ENCODE data around the gene DPEP2.

The DPEP2 gene

DNA sequence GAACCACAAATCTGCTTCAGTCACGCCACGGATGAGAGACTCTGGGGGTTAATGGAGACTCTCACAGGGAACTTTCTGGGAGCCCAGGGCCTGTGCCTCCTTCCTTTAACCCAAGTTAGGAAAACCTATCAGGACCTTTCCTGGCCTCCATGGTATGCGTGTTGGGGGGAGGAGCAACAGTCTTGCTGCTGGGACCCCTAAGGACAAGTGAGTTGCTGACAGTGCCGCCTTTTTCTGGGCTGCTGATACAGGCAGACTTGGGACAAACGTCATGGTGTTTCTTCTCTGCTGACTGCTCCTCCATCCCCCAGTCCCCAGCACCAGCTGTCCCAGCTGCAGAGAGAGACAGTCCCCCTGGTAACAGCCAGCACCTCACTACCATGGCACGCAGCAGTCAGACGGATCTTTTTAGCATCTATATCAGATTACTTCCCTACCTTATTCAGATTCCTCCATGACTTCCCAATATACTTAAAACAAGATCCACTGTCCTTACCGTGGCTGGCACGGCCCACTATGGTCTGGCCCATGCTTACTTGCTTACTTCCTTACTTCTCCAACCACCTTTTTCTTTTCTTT, 10.0 kb upstream of the DPEP2 start:
- no peak for TF ChIP-seq SIN3A (IDR thresholded peaks at IDR 0.05; ENCODE audit: borderline replicate concordance, insufficient read depth, low read length)
- no peak for TF ChIP-seq TAF1 (IDR thresholded peaks at IDR 0.05; ENCODE audit: borderline replicate concordance, insufficient read depth, low read length)
- no peak for TF ChIP-seq FOXP2 (optimal IDR thresholded peaks at IDR 0.05; ENCODE audit: borderline replicate concordance, extremely low read depth, extremely low read length, insufficient read depth)
- TF ChIP-seq, protein P1, sequence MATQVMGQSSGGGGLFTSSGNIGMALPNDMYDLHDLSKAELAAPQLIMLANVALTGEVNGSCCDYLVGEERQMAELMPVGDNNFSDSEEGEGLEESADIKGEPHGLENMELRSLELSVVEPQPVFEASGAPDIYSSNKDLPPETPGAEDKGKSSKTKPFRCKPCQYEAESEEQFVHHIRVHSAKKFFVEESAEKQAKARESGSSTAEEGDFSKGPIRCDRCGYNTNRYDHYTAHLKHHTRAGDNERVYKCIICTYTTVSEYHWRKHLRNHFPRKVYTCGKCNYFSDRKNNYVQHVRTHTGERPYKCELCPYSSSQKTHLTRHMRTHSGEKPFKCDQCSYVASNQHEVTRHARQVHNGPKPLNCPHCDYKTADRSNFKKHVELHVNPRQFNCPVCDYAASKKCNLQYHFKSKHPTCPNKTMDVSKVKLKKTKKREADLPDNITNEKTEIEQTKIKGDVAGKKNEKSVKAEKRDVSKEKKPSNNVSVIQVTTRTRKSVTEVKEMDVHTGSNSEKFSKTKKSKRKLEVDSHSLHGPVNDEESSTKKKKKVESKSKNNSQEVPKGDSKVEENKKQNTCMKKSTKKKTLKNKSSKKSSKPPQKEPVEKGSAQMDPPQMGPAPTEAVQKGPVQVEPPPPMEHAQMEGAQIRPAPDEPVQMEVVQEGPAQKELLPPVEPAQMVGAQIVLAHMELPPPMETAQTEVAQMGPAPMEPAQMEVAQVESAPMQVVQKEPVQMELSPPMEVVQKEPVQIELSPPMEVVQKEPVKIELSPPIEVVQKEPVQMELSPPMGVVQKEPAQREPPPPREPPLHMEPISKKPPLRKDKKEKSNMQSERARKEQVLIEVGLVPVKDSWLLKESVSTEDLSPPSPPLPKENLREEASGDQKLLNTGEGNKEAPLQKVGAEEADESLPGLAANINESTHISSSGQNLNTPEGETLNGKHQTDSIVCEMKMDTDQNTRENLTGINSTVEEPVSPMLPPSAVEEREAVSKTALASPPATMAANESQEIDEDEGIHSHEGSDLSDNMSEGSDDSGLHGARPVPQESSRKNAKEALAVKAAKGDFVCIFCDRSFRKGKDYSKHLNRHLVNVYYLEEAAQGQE (IDR thresholded peaks at IDR 0.05; ENCODE audit: insufficient read depth in 1 of 2, low read depth in 2 of 2, low read length in 2 of 2): no peak

DNA sequence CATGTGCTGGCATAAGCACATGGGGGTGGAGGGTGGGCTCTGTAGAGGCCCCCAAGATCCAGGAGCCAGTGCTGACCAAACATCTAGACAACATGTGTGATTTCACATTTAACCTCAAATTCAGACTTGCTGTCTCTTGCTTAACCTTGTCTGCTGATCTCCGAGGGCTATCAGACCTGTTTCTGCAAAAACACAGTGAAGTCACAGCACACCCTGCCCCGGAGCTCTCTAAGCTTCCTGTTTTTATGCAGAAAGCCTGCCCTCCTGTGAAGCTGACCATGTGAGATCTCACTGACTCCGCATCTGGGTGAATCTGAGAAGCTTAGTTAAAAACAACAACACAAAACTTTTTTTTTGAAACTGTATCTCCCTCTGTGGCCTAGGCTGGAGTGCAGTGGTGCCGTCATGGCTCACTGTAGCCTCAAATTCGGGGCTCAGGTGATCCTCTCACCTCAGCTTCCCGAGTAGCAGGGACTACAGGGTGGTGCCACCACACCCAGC, 6.6 kb upstream of the DPEP2 start:
- TF ChIP-seq TAF1 (IDR thresholded peaks at IDR 0.05; ENCODE audit: borderline replicate concordance, insufficient read depth, low read length) (no peak), SIN3A (IDR thresholded peaks at IDR 0.05; ENCODE audit: borderline replicate concordance, insufficient read depth, low read length) (no peak), FOXP2 (optimal IDR thresholded peaks at IDR 0.05; ENCODE audit: borderline replicate concordance, extremely low read depth, extremely low read length, insufficient read depth) (no peak), POLR2AphosphoS5 (IDR thresholded peaks at IDR 0.05; ENCODE audit: low read depth, low read length) (no peak)
- TF ChIP-seq, protein P1 (IDR thresholded peaks at IDR 0.05; ENCODE audit: insufficient read depth in 1 of 2, low read depth in 2 of 2, low read length in 2 of 2): no peak

DNA sequence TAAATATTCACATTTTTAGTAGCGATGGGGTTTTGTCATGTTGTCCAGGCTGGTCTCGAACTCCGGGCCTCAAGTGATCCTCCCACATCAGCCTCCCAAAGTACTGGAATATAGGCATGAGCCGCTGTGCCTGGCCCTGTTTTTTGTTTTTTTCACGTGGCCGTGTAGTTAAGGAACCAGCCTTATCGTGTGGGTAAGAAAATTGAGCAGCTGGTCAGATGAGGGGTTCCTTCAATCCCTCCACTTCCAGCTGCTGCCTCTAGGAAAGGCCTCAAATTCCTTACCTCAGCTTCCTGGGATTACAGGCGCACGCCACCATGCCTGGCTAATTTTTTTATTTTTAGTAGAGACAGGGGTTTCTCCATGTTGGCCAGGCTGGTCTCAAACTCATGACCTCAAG, 5.9 kb upstream of the DPEP2 start:
- TF ChIP-seq TAF1 (IDR thresholded peaks at IDR 0.05; ENCODE audit: borderline replicate concordance, insufficient read depth, low read length): no peak
- TF ChIP-seq FOXP2 (optimal IDR thresholded peaks at IDR 0.05; ENCODE audit: borderline replicate concordance, extremely low read depth, extremely low read length, insufficient read depth): no peak
- no peak for TF ChIP-seq POLR2AphosphoS5 (IDR thresholded peaks at IDR 0.05; ENCODE audit: low read depth, low read length)
- TF ChIP-seq, protein P1 (IDR thresholded peaks at IDR 0.05; ENCODE audit: insufficient read depth in 1 of 2, low read depth in 2 of 2, low read length in 2 of 2): no peak
- TF ChIP-seq SIN3A (IDR thresholded peaks at IDR 0.05; ENCODE audit: borderline replicate concordance, insufficient read depth, low read length): no peak

DNA sequence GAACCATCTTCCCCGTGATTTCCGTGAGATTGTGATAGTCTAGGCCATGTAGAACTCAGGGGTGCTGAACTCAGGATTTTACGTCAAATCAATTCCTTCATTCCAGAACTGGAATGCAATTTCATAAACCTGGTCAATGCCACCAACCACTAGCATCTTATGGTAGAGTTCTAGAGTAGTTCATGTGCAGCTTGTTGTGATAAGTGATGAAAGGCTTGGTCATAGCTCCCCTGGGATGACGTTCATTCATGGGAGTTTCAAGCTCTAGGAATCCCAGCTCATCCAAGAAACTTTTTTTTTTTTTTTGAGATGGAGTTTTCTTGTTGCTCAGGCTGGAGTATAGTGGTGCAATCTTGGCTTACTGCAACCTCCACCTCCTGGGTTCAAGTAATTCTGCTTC, 3.7 kb upstream of the DPEP2 start:
- TF ChIP-seq SIN3A (IDR thresholded peaks at IDR 0.05; ENCODE audit: borderline replicate concordance, insufficient read depth, low read length) (no peak), FOXP2 (optimal IDR thresholded peaks at IDR 0.05; ENCODE audit: borderline replicate concordance, extremely low read depth, extremely low read length, insufficient read depth) (no peak), POLR2AphosphoS5 (IDR thresholded peaks at IDR 0.05; ENCODE audit: low read depth, low read length) (no peak), TAF1 (IDR thresholded peaks at IDR 0.05; ENCODE audit: borderline replicate concordance, insufficient read depth, low read length) (no peak)
- TF ChIP-seq, protein P1 (IDR thresholded peaks at IDR 0.05; ENCODE audit: insufficient read depth in 1 of 2, low read depth in 2 of 2, low read length in 2 of 2): no peak

Data from PFSK-1 (cell line).